ENCODE results near the gene UNC80.

Gene UNC80

DNA sequence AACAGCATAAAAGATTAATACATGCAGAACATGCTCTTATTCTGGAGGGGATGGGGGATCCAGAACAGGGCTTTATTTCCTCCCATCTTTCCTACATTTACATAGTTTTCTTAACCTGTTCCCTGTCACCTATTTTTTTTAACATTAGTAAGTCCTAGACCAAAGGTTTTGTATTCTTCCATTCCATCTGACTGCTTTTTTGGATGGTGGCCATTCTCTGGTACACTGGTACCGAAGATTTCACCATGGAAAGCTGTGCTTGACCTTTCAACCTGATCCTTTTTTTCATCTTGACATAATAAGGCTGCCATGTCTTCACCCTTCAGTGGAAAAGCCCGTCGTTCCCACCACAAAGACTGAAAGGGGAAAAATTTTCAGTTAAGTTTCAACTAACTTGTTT, 251.2 kb downstream of the UNC80 start:
- Histone ChIP-seq H3K9ac (ENCODE audit: low read length) (no peak overlapping the region), H4K20me1 (ENCODE audit: insufficient read depth, low read length) (no peaks in the 10 kb centered on the region), H3K9me2 (replicated peaks; ENCODE audit: insufficient read depth, low read length) (no peaks in the 10 kb centered on the region), H3K79me2 (ENCODE audit: low read length) (no peaks in the 10 kb centered on the region), H3K27me3 (replicated peaks; ENCODE audit: insufficient read depth, low read length) (no peaks in the 10 kb centered on the region), H3K4me3 (ENCODE audit: low read length) (no peak overlapping the region), H3F3A (ENCODE audit: insufficient read depth, low read length) (no peaks in the 10 kb centered on the region), H3K4me2 (ENCODE audit: low read depth, low read length) (no peak overlapping the region), H3K4me1 (ENCODE audit: low read length) (no peaks in the 10 kb centered on the region), H2AFZ (ENCODE audit: low read length) (no peak overlapping the region), H3K36me3 (replicated peaks; ENCODE audit: insufficient read depth, low read length) (peaks cover 20% of the 10 kb centered on the region), H3K27ac (ENCODE audit: low read length) (no peak overlapping the region), H3K9me3 (replicated peaks; ENCODE audit: insufficient read depth, low read length) (no peaks in the 10 kb centered on the region)
- TF ChIP-seq EZH2phosphoT487 (IDR thresholded peaks at IDR 0.05; ENCODE audit: low read length) (no peak), EZH2 (optimal IDR thresholded peaks at IDR 0.05; ENCODE audit: low read depth, low read length) (no peak)
- TF ChIP-seq, protein P1, sequence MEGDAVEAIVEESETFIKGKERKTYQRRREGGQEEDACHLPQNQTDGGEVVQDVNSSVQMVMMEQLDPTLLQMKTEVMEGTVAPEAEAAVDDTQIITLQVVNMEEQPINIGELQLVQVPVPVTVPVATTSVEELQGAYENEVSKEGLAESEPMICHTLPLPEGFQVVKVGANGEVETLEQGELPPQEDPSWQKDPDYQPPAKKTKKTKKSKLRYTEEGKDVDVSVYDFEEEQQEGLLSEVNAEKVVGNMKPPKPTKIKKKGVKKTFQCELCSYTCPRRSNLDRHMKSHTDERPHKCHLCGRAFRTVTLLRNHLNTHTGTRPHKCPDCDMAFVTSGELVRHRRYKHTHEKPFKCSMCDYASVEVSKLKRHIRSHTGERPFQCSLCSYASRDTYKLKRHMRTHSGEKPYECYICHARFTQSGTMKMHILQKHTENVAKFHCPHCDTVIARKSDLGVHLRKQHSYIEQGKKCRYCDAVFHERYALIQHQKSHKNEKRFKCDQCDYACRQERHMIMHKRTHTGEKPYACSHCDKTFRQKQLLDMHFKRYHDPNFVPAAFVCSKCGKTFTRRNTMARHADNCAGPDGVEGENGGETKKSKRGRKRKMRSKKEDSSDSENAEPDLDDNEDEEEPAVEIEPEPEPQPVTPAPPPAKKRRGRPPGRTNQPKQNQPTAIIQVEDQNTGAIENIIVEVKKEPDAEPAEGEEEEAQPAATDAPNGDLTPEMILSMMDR (IDR thresholded peaks at IDR 0.05; ENCODE audit: low read length): no peak
- no peak for DNase-seq

DNA sequence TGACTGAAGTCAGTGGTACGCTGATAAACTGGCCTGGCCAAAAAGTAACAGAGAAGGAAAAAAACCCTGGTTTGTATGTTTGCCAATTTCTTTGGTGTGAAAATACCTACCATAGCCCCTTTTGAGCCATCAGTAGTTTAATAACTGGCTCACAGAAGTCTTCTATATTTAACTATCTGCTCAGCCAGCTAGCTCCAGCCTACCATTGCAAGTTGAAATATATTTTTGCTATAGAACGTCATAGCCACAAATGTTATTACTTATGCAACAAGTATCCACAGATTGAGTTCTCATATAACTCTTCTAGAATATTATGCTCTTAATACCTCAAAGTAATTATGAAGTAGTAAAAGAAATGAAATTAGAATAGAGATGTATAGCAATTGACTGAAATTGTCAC, 256.0 kb downstream of the UNC80 start:
- H3K9me3 ChIP-seq (replicated peaks; ENCODE audit: insufficient read depth, low read length): no peaks in the 10 kb centered on the region

DNA sequence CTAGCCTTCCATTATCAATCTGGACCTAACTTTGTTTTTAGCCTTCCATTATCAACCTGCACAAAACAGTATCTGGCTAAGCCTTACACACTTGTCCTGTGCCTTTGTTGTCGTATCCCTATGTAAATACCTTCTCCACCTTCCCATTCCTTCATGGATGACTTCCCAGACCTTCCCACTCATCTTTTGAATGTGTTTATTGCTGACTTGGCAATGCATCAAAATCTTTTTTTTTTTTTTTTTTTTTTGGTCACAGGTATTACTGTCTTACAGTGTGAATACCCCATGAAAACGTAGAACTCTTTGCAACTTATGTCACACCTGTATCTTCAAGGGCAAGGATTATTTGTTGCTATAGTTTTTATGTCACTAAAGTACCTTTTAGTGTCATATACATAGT, 256.5 kb downstream of the UNC80 start:
- no peaks in the 10 kb centered on the region for H3K9me3 ChIP-seq (replicated peaks; ENCODE audit: insufficient read depth, low read length)
- H3K9ac ChIP-seq (ENCODE audit: low read length): no peak overlapping the region
- H3K4me3 ChIP-seq (ENCODE audit: low read length): no peak overlapping the region
- H3K27ac ChIP-seq (ENCODE audit: low read length): no peak overlapping the region
- TF ChIP-seq EZH2 (optimal IDR thresholded peaks at IDR 0.05; ENCODE audit: low read depth, low read length) (no peak), EZH2phosphoT487 (IDR thresholded peaks at IDR 0.05; ENCODE audit: low read length) (no peak)
- TF ChIP-seq, protein P1 (IDR thresholded peaks at IDR 0.05; ENCODE audit: low read length): no peak
- H3K27me3 ChIP-seq (replicated peaks; ENCODE audit: insufficient read depth, low read length): no peaks in the 10 kb centered on the region
- no peaks in the 10 kb centered on the region for H3K79me2 ChIP-seq (ENCODE audit: low read length)
- no peaks in the 10 kb centered on the region for H4K20me1 ChIP-seq (ENCODE audit: insufficient read depth, low read length)
- peaks cover 10% of the 10 kb centered on the region for H3K36me3 ChIP-seq (replicated peaks; ENCODE audit: insufficient read depth, low read length)
- no peak for DNase-seq
- H3K4me1 ChIP-seq (ENCODE audit: low read length): no peaks in the 10 kb centered on the region
- no peaks in the 10 kb centered on the region for H3K9me2 ChIP-seq (replicated peaks; ENCODE audit: insufficient read depth, low read length)
- H3K4me2 ChIP-seq (ENCODE audit: low read depth, low read length): no peak overlapping the region
- no peak overlapping the region for H2AFZ ChIP-seq (ENCODE audit: low read length)
- H3F3A ChIP-seq (ENCODE audit: insufficient read depth, low read length): no peaks in the 10 kb centered on the region

More for the DNA sequence above, 256.0 kb downstream of the UNC80 start:
- H3K27ac ChIP-seq (ENCODE audit: low read length): no peak overlapping the region
- TF ChIP-seq, protein P1 (IDR thresholded peaks at IDR 0.05; ENCODE audit: low read length): no peak
- TF ChIP-seq EZH2phosphoT487 (IDR thresholded peaks at IDR 0.05; ENCODE audit: low read length) (no peak), EZH2 (optimal IDR thresholded peaks at IDR 0.05; ENCODE audit: low read depth, low read length) (no peak)
- H3K27me3 ChIP-seq (replicated peaks; ENCODE audit: insufficient read depth, low read length): no peaks in the 10 kb centered on the region
- no peaks in the 10 kb centered on the region for H4K20me1 ChIP-seq (ENCODE audit: insufficient read depth, low read length)
- no peak overlapping the region for H3K9ac ChIP-seq (ENCODE audit: low read length)
- no peak overlapping the region for H2AFZ ChIP-seq (ENCODE audit: low read length)
- H3K36me3 ChIP-seq (replicated peaks; ENCODE audit: insufficient read depth, low read length): peaks cover 10% of the 10 kb centered on the region
- no peak overlapping the region for H3K4me3 ChIP-seq (ENCODE audit: low read length)
- no peak for DNase-seq
- H3K79me2 ChIP-seq (ENCODE audit: low read length): no peaks in the 10 kb centered on the region
- no peak overlapping the region for H3K4me2 ChIP-seq (ENCODE audit: low read depth, low read length)
- no peaks in the 10 kb centered on the region for H3F3A ChIP-seq (ENCODE audit: insufficient read depth, low read length)
- H3K4me1 ChIP-seq (ENCODE audit: low read length): no peaks in the 10 kb centered on the region
- no peaks in the 10 kb centered on the region for H3K9me2 ChIP-seq (replicated peaks; ENCODE audit: insufficient read depth, low read length)

Data from MM.1S (cell line).